GM12873 (cell line): ENCODE data around the gene AHCYL2.

ENCODE experiments used
- CTCF ChIP-seq: IDR thresholded peaks from 2 replicates; pipeline ENCODE4 v1.5.1; 2012; ENCODE audit warnings: low read depth, mild to moderate bottlenecking, moderate library complexity, low read length, control low read depth; ENCODE audit not compliant: insufficient read depth; ENCODE audit errors: missing control alignments

The AHCYL2 gene

GRCh38 chr7:129423700-129424410 lies 199.0 kb downstream of the AHCYL2 start:
- no peak for TF ChIP-seq CTCF

DNA sequence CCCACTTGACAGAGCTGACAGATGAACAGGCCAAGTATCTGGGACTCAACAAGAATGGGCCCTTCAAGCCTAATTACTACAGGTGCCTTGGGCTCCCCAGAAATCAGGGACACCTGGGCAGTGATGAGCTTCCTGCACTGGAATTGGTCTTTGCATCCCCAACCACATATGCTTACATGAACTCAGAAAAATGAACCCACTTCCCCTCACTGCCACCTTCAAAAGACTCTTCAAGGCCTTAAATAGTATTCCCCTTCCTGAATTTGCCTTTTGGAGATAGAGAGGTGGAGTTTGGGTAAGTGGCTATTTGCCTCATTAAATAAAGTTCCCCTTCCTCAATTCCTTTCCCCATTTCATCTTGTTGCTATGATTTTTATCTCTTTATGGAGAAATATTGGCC lies 201.7 kb downstream of the AHCYL2 start:
- no peak for TF ChIP-seq CTCF

DNA sequence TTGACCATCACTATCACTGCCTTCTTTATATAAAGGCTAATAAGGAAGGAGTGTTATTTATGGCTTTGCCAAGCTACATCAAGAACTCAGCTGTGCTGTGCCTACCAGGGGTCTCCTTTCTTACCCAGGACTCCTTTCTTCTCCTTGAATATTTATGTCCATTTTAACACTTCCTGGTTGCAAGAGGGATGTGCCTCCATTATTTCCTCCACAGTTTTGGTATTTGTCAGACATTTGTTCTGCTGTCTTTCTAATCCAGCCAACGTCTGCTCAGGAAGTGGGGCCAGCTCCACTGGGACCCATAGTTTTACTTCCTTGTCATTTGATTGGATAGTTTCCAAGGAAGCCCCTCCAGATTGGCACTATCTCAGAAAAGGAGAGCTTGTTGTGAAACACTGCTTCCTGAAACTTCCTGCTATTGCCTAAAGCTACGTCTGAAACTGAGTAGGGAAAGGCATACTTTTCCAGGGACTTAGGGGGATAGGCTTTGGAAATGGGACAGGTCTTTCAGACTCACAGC lies 202.8 kb downstream of the AHCYL2 start:
- TF ChIP-seq CTCF = no peak

DNA sequence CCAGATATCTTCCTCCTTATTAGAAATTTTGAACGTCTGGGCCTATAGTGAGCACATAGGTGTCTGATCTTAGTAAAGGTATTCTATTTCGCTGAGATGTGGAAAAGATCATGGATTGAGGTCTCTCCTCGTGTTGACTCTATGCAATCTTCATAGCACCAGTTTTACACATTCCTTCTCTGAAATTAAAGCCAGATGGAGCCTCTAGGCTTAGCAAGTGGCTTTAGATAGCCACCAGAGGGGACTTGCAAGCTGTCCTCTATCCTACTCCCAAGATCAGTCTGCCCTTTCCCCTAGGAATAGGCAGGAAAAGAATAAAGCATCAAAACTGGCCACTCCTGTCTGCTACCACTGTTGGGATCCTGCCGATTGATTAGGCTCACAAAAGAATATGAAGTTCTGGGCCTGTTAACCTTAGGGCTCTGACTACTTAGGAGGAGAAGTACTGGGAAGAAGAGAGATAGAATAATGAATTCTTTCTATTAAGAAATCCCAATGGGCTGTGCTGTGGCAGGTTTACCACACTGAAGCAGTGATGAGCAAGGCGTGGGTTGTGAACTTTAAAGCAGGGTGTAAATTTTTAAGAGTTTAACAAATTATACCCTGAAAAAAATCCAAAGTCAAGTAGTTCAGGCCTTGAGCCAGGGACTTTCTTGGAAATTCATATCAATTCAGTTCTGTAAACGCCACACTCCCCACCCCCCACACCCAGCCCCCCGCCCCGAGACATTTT lies 207.2 kb downstream of the AHCYL2 start:
- no peak for TF ChIP-seq CTCF

GRCh38 chr7:129433847-129434674 lies 209.2 kb downstream of the AHCYL2 start, which contains the start of gene STRIP2:
Gene STRIP2, plus strand, starts transcription at chr7:129434432. Its CDS starts 41 bp downstream, at chr7:129434473.
- no peak for TF ChIP-seq CTCF

GRCh38 chr7:129434675-129435318 lies 210.0 kb downstream of the AHCYL2 start:
- TF ChIP-seq CTCF = no peak
